Measurements from ENCODE around the gene SH3RF2.

DNA sequence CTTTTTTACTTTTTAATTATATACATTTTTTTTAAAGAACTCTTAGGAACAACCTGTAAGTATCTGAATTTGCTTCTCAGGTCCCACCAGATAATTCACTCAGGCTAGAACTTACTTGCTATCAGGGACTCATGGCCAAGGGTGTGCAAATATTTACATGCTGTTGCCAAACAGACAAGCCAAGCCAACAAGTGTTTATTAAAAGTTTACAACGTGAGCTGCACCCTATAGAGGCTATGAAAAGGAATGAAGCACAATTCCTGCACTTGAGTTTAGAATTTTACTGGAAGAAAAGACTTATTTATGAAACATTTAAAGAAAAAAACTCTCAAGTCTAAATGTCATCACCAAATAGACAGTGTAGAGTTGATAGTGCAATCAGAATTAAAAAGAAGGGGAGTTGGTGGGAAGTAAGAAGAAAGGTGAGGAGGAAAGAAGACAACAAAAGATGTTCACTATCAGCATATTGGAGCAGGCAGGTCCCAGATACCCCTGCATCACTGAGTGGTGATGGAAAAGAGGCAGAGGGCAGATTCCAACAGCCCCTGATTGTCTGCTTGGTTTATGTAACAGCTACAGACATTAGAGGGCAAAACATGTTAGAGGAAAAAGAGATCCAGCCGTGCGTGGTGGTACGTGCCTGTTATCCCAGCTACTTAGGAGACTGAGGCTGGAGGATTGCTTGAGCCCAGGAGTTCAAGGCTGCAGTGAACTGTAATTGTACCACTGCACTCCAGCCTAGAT lies 32.8 kb downstream of the SH3RF2 start:
- TF ChIP-seq FOS (IDR thresholded peaks at IDR 0.05; ENCODE audit: borderline replicate concordance, insufficient read depth, low read length) (no peak), POLR2AphosphoS5 (IDR thresholded peaks at IDR 0.05; ENCODE audit: insufficient read depth, low read depth, low read length) (no peak), POLR2A (IDR thresholded peaks at IDR 0.05; ENCODE audit: low read depth, low read length) (no peak), JUN (IDR thresholded peaks at IDR 0.05; ENCODE audit: borderline replicate concordance, insufficient read depth, insufficient read length, low read depth) (no peak)
- TF ChIP-seq, protein P1, sequence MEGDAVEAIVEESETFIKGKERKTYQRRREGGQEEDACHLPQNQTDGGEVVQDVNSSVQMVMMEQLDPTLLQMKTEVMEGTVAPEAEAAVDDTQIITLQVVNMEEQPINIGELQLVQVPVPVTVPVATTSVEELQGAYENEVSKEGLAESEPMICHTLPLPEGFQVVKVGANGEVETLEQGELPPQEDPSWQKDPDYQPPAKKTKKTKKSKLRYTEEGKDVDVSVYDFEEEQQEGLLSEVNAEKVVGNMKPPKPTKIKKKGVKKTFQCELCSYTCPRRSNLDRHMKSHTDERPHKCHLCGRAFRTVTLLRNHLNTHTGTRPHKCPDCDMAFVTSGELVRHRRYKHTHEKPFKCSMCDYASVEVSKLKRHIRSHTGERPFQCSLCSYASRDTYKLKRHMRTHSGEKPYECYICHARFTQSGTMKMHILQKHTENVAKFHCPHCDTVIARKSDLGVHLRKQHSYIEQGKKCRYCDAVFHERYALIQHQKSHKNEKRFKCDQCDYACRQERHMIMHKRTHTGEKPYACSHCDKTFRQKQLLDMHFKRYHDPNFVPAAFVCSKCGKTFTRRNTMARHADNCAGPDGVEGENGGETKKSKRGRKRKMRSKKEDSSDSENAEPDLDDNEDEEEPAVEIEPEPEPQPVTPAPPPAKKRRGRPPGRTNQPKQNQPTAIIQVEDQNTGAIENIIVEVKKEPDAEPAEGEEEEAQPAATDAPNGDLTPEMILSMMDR (IDR thresholded peaks at IDR 0.05; ENCODE audit: extremely low read depth in 1 of 2, insufficient read depth in 1 of 2, low read depth in 1 of 2, low read length in 2 of 2), result no peak
